ENCODE data around the gene DCD.
A peak's percentile ranks its signal among the peaks of the same experiment; 100 is the strongest.
"Not testable (repeated sequence)": the region's sequence is repeated elsewhere in the genome, so short reads cannot be mapped to it uniquely, and the experiment has no call there.

The DCD gene

GRCh38 chr12:54648265-54648664 is at the start of gene DCD:
Gene DCD, minus strand, starts transcription at chr12:54648365. Its CDS starts 62 bp downstream, at chr12:54648303.
- no peak for DNase-seq

GRCh38 chr12:54697851-54698250 is 49.7 kb upstream of the DCD start:
- DNase-seq: no peak

GRCh38 chr12:54692353-54692752 is 44.2 kb upstream of the DCD start:
- DNase-seq: no peak

GRCh38 chr12:54689984-54690383 is 41.8 kb upstream of the DCD start:
- no peak for DNase-seq

GRCh38 chr12:54689034-54689372 is 40.8 kb upstream of the DCD start:
- no peak for DNase-seq

- DNase-seq: no peak
These were observed 40.3 kb upstream of the DCD start for GRCh38 chr12:54688309-54689033.

GRCh38 chr12:54684636-54685630 is 36.8 kb upstream of the DCD start:
- no peak for DNase-seq

- no peak for DNase-seq
These were observed 35.2 kb upstream of the DCD start for GRCh38 chr12:54683398-54683797.

GRCh38 chr12:54682674-54683073 is 34.5 kb upstream of the DCD start:
- no peak for DNase-seq

- DNase-seq: peak; percentile 29
These were observed 32.2 kb upstream of the DCD start for GRCh38 chr12:54680374-54680773.

GRCh38 chr12:54678131-54678530 is 30.0 kb upstream of the DCD start:
- no peak for DNase-seq

- no peak for DNase-seq
These were observed 19.8 kb upstream of the DCD start for GRCh38 chr12:54667945-54668344.

GRCh38 chr12:54666008-54666407 is 17.8 kb upstream of the DCD start:
- no peak for DNase-seq

GRCh38 chr12:54665022-54665635 is 17.0 kb upstream of the DCD start:
- DNase-seq: not testable (repeated sequence)

- DNase-seq: no peak
These were observed 15.4 kb upstream of the DCD start for GRCh38 chr12:54663603-54664002.

GRCh38 chr12:54662026-54662425 is 13.9 kb upstream of the DCD start:
- no peak for DNase-seq

- no peak for DNase-seq
These were observed 12.9 kb upstream of the DCD start for GRCh38 chr12:54661048-54661447.

GRCh38 chr12:54660320-54660962 is 12.3 kb upstream of the DCD start:
- no peak for DNase-seq

- DNase-seq: peak; percentile 63
These were observed 10.4 kb upstream of the DCD start for GRCh38 chr12:54658306-54659264.

- no peak for DNase-seq
These were observed 9.0 kb upstream of the DCD start for GRCh38 chr12:54657105-54657607.

- DNase-seq: no peak
These were observed 6.8 kb upstream of the DCD start for GRCh38 chr12:54654926-54655325.

GRCh38 chr12:54653025-54653424 is 4.9 kb upstream of the DCD start:
- no peak for DNase-seq
